Transverse colon (tissue), 3 donors: ENCODE results near the gene KIAA2012.

ENCODE experiments used
- CTCF ChIP-seq, 5 experiments: fragments of 200-600 bp in 3 of 5; fragments of 450-650 bp in 2 of 5; sonication (generic) in 3 of 5; IDR thresholded peaks; 1 replicate in 2 of 5; 2 replicates in 3 of 5; pipeline ENCODE4 v1.5.1; 2016 to 2017; ENCODE audit warnings: antibody characterized with exemption in 5 of 5, inconsistent platforms in 3 of 5, mild to moderate bottlenecking in 2 of 5, moderate library complexity in 1 of 5
- EP300 ChIP-seq: sonication (generic); formaldehyde crosslinking; IDR thresholded peaks from one replicate; pipeline ENCODE4 v1.6.1; 2017; ENCODE audit warnings: antibody characterized with exemption, low read depth
- POLR2A ChIP-seq: fragments of 450-650 bp; IDR thresholded peaks from one replicate; pipeline ENCODE4 v1.6.1; 2016; ENCODE audit warnings: antibody characterized with exemption, mild to moderate bottlenecking, moderate library complexity

- TF ChIP-seq POLR2A (no peak), CTCF (IDR thresholded peaks at IDR 0.05) (no peak), EP300 (no peak)
Measured at GRCh38 chr2:202149936-202150335, 76.9 kb downstream of the KIAA2012 start.
